GM12865 (cell line): ENCODE results near the gene DNAH17.

Experiments used
- DNase-seq: peaks from one replicate; pipeline ENCODE4 v3.0.0; 2010; ENCODE audit warnings: low read depth
- H3K4me3 ChIP-seq: 2 replicates; pipeline ENCODE4 v1.5.1; 2011; ENCODE audit warnings: mild to moderate bottlenecking, low read depth, low read length, control low read depth
- CTCF ChIP-seq: IDR thresholded peaks from 2 replicates; pipeline ENCODE4 v1.5.1; 2011; ENCODE audit warnings: low read length, control low read depth, low read depth, inconsistent platforms; ENCODE audit not compliant: insufficient read depth; ENCODE audit errors: missing control alignments

The DNAH17 gene

DNA sequence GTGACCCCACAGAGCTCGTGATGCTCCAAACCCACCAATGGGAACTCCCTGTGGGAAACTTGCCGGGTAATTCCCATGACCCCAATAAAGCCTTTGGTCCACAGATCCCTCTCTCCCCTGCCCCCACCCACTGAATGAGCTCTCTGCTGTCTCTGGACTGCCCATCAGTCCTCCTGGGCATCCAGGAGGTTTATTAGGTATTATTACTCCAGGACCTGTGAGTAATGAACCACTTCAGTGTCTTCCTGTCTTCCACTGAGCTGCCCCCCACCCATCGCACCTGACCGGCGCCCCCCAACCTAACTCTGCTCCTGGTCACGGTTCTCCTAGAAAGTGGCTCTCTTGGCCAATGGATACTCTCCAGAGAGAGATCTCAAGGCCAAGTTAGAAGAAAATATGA lies 28.7 kb upstream of the DNAH17 start:
- H3K4me3 ChIP-seq: no peak overlapping the region
- TF ChIP-seq CTCF: no peak
- DNase-seq: no peak

DNA sequence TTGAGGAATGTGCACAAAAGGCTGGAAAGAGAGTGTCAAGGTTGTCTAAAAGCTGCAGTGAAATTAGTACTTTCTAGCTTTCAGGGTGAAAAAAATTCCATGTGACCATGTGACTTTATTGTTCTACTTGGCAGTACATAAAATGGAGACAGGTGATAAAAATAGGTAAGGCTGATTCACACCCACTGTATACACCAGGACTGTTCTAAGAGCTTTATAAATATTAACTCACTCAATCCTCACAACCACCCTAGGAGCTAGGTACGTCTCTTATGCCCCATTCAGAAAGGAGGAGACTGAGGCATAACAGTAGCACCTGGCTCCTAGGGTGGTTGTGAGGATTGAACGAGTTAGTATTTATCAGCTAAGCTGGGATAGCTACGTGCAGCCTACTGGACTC lies 28.2 kb upstream of the DNAH17 start:
- no peak for DNase-seq
- TF ChIP-seq CTCF: no peak
- no peak overlapping the region for H3K4me3 ChIP-seq

- no peak for TF ChIP-seq CTCF
- no peak overlapping the region for H3K4me3 ChIP-seq
Observed at GRCh38 chr17:78602246-78602645, 25.1 kb upstream of the DNAH17 start.

DNA sequence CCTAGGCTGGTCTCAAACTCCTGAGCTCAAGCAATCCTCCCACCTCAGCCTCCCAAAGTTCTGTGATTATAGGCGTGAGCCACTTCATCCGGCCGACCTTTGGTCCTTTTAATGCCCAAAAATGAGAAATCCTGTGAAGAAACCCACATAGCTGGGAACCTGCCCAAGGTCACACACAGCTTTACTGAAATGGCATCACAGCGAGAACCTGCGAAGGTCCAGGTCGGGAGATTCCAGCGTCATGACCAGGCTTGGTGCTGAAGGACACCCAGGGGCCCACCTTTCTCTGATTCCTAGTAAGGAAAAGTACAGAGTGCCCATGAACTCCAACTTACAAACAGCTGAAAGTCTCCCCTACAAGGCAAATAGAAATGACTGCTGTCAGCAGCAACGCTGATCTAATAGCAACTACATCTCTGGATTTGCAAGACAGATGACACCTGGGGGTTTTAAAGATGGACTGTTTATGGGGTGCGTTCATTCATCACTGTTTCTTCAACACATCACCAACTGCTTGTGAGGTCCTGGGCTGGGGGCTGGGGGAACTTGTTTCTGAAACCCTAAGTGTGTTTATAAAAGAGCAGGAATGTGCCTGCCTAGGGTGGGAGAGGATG lies 24.5 kb upstream of the DNAH17 start:
- no peak overlapping the region for H3K4me3 ChIP-seq
- DNase-seq: no peak
- TF ChIP-seq CTCF: no peak

More at GRCh38 chr17:78602246-78602645, 25.1 kb upstream of the DNAH17 start:
- DNase-seq: no peak

- no peak for DNase-seq
- no peak overlapping the region for H3K4me3 ChIP-seq
- TF ChIP-seq CTCF: no peak
Observed at GRCh38 chr17:78600181-78600721, 23.1 kb upstream of the DNAH17 start.

DNA sequence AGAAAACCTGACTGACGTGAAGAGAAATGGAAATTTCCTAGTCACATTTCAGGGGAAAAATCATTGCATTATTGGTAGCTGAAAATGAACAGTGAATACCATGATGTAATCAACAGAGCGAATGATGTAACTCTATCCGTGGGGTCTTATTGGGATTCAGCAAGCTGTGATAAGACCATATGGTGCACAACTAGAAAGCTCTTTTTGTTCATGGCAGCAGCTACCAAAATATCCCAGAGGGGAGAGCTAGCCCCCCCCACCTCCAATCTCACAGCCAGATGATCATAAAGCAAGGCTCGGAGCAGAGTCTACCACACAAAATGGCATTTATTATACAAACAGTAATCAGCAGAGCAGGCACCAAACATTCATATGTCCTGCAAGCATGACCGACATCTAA lies 22.2 kb upstream of the DNAH17 start:
- no peak for DNase-seq
- no peak for TF ChIP-seq CTCF

GRCh38 chr17:78598013-78598471 lies 20.8 kb upstream of the DNAH17 start:
- DNase-seq: no peak
- no peak for TF ChIP-seq CTCF
- H3K4me3 ChIP-seq: no peak overlapping the region

More for the DNA sequence above, 22.2 kb upstream of the DNAH17 start:
- no peak overlapping the region for H3K4me3 ChIP-seq
